GM12801 (cell line): ENCODE measurements around the gene MMRN2.

Experiments used
- CTCF ChIP-seq: IDR thresholded peaks from one replicate; pipeline ENCODE4 v1.5.1; 2011; ENCODE audit warnings: control low read depth; ENCODE audit not compliant: insufficient read length; ENCODE audit errors: extremely low read depth

The MMRN2 gene

GRCh38 chr10:86946213-86947155, 10.9 kb downstream of the MMRN2 start:
- no peak for TF ChIP-seq CTCF

GRCh38 chr10:86945361-86946212, 11.8 kb downstream of the MMRN2 start:
- no peak for TF ChIP-seq CTCF

GRCh38 chr10:86944907-86945306, 12.5 kb downstream of the MMRN2 start:
- TF ChIP-seq CTCF = no peak

GRCh38 chr10:86944471-86944870, 12.9 kb downstream of the MMRN2 start:
- TF ChIP-seq CTCF = no peak

- TF ChIP-seq CTCF = no peak
Measured at GRCh38 chr10:86944031-86944419, 13.4 kb downstream of the MMRN2 start.

GRCh38 chr10:86943316-86944030, 13.9 kb downstream of the MMRN2 start:
- no peak for TF ChIP-seq CTCF
